T-cell (primary cell): Measurements from ENCODE around the gene TIMP3. TPM values are rescaled to one million over a fixed set of nuclear protein-coding genes. Genes with fewer than 3 reads are reported as not detected.

Experiments
- ATAC-seq, 4 experiments: fragments of 200-7000 bp in 3 of 4; fragments of 150-1000 bp in 1 of 4; cut with Tn5 transposase; replicated peaks in 1 of 4; 1 replicate in 3 of 4; 2 replicates in 1 of 4; pipeline ENCODE4 v1.10.0; 2021; ENCODE audit warnings: moderate library complexity in 3 of 4, mild to moderate bottlenecking in 2 of 4, moderate number of reproducible peaks in 1 of 4
- CTCF ChIA-PET, 2 donors: fragments of 300-600 bp; sonication (Branson Sonifier 250); formaldehyde crosslinking; loops; one replicate each; lab custom pipeline; 2022; ENCODE audit warnings: antibody characterized with exemption in 2 of 2; lab: Charles Lee
- POLR2A ChIA-PET, 2 donors: fragments of 300-600 bp; sonication (Branson Sonifier 250); formaldehyde crosslinking; loops; one replicate each; lab custom pipeline; 2022; ENCODE audit warnings: antibody characterized with exemption in 2 of 2; lab: Charles Lee
- DNase-seq, 35 experiments: peaks; one replicate each; pipeline versions ENCODE4 v3.0.0 to v3.0.0-alpha.2; 2013 to 2023
- H3K27ac ChIP-seq: one replicate; pipeline ENCODE4 v1.5.1; 2013; ENCODE audit warnings: low read length
- H3K27me3 ChIP-seq, 2 experiments: replicated peaks in 1 of 2; 1 replicate in 1 of 2; 2 replicates in 1 of 2; pipeline versions ENCODE4 v1.6.1 to v1.7.0; 2013; ENCODE audit warnings: low read length in 1 of 2, mixed read lengths in 1 of 2; ENCODE audit not compliant: control insufficient read depth in 2 of 2, insufficient read depth in 2 of 2; ENCODE audit errors: extremely low read depth in 1 of 2
- H3K36me3 ChIP-seq, 2 donors: 1 replicate in 1 of 2; 2 replicates in 1 of 2; pipeline versions ENCODE4 v1.6.1 to v1.7.0; 2013; ENCODE audit warnings: low read length in 1 of 2; ENCODE audit not compliant: control insufficient read depth in 2 of 2, insufficient read depth in 1 of 2; ENCODE audit errors: extremely low read depth in 1 of 2
- H3K4me1 ChIP-seq, 2 experiments: 1 replicate in 1 of 2; 2 replicates in 1 of 2; pipeline versions ENCODE4 v1.6.1 to v1.7.0; 2013; ENCODE audit warnings: low read length in 2 of 2, mixed read lengths in 1 of 2; ENCODE audit not compliant: insufficient read depth in 2 of 2, control insufficient read depth in 1 of 2; ENCODE audit errors: extremely low read depth in 1 of 2
- H3K4me3 ChIP-seq, 2 donors: 1 replicate in 1 of 2; 2 replicates in 1 of 2; pipeline versions ENCODE4 v1.5.1 to v1.7.0; 2013; ENCODE audit warnings: mild to moderate bottlenecking in 2 of 2, low read length in 1 of 2, moderate library complexity in 1 of 2; ENCODE audit not compliant: control insufficient read depth in 1 of 2; ENCODE audit errors: extremely low read depth in 1 of 2
- H3K9me3 ChIP-seq: 2 replicates; pipeline ENCODE4 v1.7.0; 2013
- H3K27ac Mint-ChIP-seq, 2 donors: one replicate each; pipeline ENCODE4 v1.8.0; 2020 to 2021; ENCODE audit warnings: mild to moderate bottlenecking in 2 of 2, mixed read lengths in 2 of 2
- H3K27me3 Mint-ChIP-seq, 2 donors: one replicate each; pipeline ENCODE4 v1.8.0; 2021 to 2022; ENCODE audit warnings: mixed read lengths in 2 of 2
- H3K36me3 Mint-ChIP-seq: one replicate; pipeline ENCODE4 v1.8.0; 2021; ENCODE audit warnings: mixed read lengths
- H3K4me1 Mint-ChIP-seq, 3 donors: one replicate each; pipeline ENCODE4 v1.8.0; 2020 to 2022; ENCODE audit warnings: mixed read lengths in 3 of 3, mild to moderate bottlenecking in 1 of 3
- H3K4me3 Mint-ChIP-seq, 3 donors: one replicate each; pipeline ENCODE4 v1.8.0; 2020 to 2022; ENCODE audit warnings: mild to moderate bottlenecking in 3 of 3, mixed read lengths in 3 of 3, moderate library complexity in 3 of 3
- H3K9me3 Mint-ChIP-seq, 3 donors: one replicate each; pipeline ENCODE4 v1.8.0; 2020 to 2022; ENCODE audit warnings: mixed read lengths in 3 of 3
- WGBS: methylation state at CpG from one replicate; pipeline ENCODE4 v1.1.5; 2013; ENCODE audit warnings: missing lambda C conversion rate; ENCODE audit not compliant: insufficient coverage; 5-methylcytosine and 5-hydroxymethylcytosine counted together
- total RNA-seq, 35 experiments: library from RNA in 6 of 35; stranded (reverse) in 6 of 35; fragments of 120-200 nt in 1 of 35; gene quantifications; one replicate each; pipeline versions ENCODE4 v1.2.1 to v1.2.4 and lab custom pipeline; 2013 to 2026

The TIMP3 gene
- total RNA-seq, 5 donors from 2014 or later (not counting 1 experiment from before 2014, with no cell fraction given) = 0.07 to 1.7 (median 1.1) TPM

DNA sequence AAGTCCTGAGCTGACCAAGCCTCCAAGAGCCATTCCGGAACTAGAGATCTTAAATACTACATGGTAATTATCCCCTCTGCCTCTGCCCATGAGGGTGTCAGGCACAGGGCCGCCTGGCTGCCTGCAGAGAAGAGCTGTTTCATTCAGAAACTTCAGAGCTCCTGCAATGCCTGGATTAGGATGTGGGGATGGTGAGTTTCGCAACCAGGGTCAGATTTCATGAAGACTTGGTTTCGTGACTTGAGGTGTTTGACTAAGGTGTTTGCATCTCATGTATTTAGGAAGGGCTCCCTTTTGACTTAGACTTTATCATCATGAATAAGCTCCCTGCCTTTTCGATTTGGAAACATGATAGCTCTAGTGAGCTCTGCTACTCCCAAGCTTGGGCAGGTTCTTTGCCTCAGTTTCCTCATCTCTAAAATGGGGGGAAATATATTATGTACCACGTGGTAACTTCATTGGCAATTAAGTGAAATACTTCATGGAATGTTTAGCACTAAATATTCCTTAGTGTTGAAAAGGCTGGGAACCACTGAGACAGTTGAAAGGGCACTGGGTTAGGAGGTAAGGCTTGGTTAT lies 9.1 kb downstream of the TIMP3 start:
- H3K27ac Mint-ChIP-seq = no peak overlapping the region
- H3K4me1 Mint-ChIP-seq = no peaks in the 10 kb centered on the region
- CTCF ChIA-PET = interaction anchor here in 1 of 2 donors (0.6 kb wide), 1 partner anchor 348 kb away, joined by 3 read pairs; no protein-coding TSS in a partner anchor
- POLR2A ChIA-PET = no interaction called here
- Histone ChIP-seq H3K27ac (no peak overlapping the region), H3K36me3 (no peaks in the 10 kb centered on the region), H3K27me3 (peaks cover 0 to 2% of the 10 kb centered on the region in 2 experiments), H3K4me1 (no peaks in the 10 kb centered on the region), H3K9me3 (no peaks in the 10 kb centered on the region), H3K4me3 (no peak overlapping the region)
- no peaks in the 10 kb centered on the region for H3K9me3 Mint-ChIP-seq
- 66% methylated on average over 3 of the region's 6 CpGs for WGBS
- peaks cover 3 to 29% of the 10 kb centered on the region in 2 donors for H3K27me3 Mint-ChIP-seq
- no peaks in the 10 kb centered on the region for H3K36me3 Mint-ChIP-seq
- H3K4me3 Mint-ChIP-seq = no peak overlapping the region
- ATAC-seq = no peak
- DNase-seq = no peak

DNA sequence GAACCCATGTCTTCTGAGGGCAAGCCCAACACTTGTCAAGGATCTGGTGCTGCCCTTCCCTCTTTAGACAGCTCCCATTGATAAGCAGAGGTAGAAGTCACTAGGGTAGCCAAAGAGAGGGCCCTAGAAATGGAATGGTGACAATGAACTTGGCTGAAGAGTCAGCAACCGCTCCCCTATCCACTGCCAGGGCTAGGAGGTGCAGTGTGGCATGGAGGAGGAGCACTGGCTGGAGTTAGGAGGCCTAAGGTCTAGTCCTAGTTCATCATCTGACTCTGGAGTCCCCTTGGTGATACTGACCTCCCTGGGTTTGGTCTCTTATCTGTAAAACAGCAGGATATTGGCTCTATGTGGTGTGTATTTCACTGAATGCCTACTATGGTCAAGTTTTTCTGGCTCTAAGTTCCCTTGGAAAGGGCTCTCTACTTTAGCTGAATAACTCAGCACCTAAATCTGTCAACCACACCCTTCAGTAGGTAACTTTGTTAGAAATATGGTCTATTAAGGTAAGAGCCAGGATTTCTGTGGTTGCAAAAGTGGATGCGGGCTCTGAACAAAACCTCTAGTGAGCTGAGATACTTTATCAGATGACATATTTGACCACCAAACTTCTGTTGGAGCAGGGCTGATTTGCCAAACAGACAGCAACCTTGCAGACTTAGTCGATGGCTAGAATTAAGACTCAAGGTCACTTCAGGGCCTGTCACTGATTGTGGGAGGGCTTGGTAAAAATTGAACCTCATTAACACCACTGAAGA lies 10.5 kb downstream of the TIMP3 start:
- ChIA-PET CTCF (no interaction called here), POLR2A (no interaction called here)
- H3K4me3 ChIP-seq = no peak overlapping the region
- no peaks in the 10 kb centered on the region for H3K9me3 ChIP-seq
- no peak overlapping the region for H3K27ac ChIP-seq
- H3K36me3 ChIP-seq = no peaks in the 10 kb centered on the region
- ATAC-seq = no peak
- no peak overlapping the region for H3K4me3 Mint-ChIP-seq
- peaks cover 0 to under 1% of the 10 kb centered on the region in 2 experiments for H3K27me3 ChIP-seq
- H3K4me1 Mint-ChIP-seq = no peaks in the 10 kb centered on the region
- H3K27ac Mint-ChIP-seq = no peak overlapping the region
- H3K9me3 Mint-ChIP-seq = no peaks in the 10 kb centered on the region
- 80% methylated on average over 1 of the region's 3 CpGs for WGBS
- DNase-seq = no peak
- no peaks in the 10 kb centered on the region for H3K36me3 Mint-ChIP-seq
- H3K4me1 ChIP-seq = no peaks in the 10 kb centered on the region
- H3K27me3 Mint-ChIP-seq = peaks cover 3 to 21% of the 10 kb centered on the region in 2 donors

DNA sequence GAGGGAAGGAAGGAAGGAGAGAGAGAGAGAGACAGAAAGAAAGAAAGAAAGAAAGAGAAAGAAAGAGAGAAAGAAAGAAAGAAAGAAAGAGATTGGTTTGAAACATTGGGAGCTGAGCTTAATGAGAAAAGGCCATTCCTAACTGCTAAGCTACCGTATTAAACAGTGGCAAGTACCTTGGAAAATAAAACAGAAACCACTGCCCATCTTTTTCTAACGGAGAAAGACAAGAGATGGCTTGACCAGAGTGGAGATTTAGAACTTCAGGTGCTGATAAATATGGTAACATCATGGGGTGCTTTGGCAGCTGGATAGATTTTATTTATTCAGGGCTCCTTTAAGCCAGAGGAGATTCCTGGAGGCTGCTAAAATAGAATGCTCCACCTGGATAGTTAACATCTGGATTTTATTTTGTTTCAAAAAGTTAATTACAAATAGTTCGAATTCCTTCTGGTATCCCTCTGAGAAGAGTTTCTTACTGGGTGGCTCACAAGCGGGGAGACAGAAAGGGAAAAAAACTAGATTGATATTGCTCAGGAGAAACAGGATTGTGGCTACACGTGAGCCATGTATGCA lies 12.9 kb downstream of the TIMP3 start:
- Mint-ChIP-seq H3K9me3 (no peaks in the 10 kb centered on the region), H3K4me3 (no peak overlapping the region), H3K4me1 (no peaks in the 10 kb centered on the region), H3K36me3 (no peaks in the 10 kb centered on the region), H3K27me3 (peaks cover 3 to 15% of the 10 kb centered on the region in 2 donors), H3K27ac (no peak overlapping the region)
- no peak for ATAC-seq
- H3K4me1 ChIP-seq = no peaks in the 10 kb centered on the region
- no peak overlapping the region for H3K27ac ChIP-seq
- 86% methylated on average over 2 of the region's 5 CpGs for WGBS
- no peak for DNase-seq
- POLR2A ChIA-PET = no interaction called here
- no peaks in the 10 kb centered on the region for H3K36me3 ChIP-seq
- CTCF ChIA-PET = no interaction called here
- H3K9me3 ChIP-seq = no peaks in the 10 kb centered on the region
- H3K27me3 ChIP-seq = no peaks in the 10 kb centered on the region
- H3K4me3 ChIP-seq = no peak overlapping the region

DNA sequence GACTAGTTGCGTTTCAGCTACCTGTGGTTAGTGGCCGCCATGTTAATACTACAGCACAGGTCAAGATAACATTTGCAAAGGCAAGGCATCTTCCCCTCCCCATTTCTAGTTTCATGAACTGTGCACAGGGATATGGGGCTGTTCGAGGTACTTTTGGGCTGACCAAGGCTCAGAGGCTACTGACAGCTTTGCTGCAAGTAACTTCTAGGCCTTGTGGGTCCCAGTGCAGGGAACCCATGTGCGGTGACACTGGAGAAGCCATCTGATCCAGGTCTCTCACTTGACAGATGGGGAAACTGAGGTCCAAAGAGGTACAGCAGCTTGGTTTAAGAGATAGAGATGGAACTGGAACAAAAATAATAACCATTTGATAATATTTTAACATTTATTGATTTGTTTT lies 13.6 kb downstream of the TIMP3 start:
- Histone ChIP-seq H3K27me3 (no peaks in the 10 kb centered on the region), H3K4me1 (no peaks in the 10 kb centered on the region), H3K9me3 (no peaks in the 10 kb centered on the region), H3K36me3 (no peaks in the 10 kb centered on the region), H3K4me3 (no peak overlapping the region), H3K27ac (no peak overlapping the region)
- DNase-seq (no peak), ATAC-seq (no peak)
- Mint-ChIP-seq H3K4me3 (no peak overlapping the region), H3K9me3 (no peaks in the 10 kb centered on the region), H3K27me3 (peaks cover 0 to 10% of the 10 kb centered on the region in 2 donors), H3K36me3 (no peaks in the 10 kb centered on the region), H3K4me1 (no peaks in the 10 kb centered on the region), H3K27ac (no peak overlapping the region)
- ChIA-PET POLR2A (no interaction called here), CTCF (no interaction called here)
- WGBS = 72% methylated on average over 3 of the region's 4 CpGs

DNA sequence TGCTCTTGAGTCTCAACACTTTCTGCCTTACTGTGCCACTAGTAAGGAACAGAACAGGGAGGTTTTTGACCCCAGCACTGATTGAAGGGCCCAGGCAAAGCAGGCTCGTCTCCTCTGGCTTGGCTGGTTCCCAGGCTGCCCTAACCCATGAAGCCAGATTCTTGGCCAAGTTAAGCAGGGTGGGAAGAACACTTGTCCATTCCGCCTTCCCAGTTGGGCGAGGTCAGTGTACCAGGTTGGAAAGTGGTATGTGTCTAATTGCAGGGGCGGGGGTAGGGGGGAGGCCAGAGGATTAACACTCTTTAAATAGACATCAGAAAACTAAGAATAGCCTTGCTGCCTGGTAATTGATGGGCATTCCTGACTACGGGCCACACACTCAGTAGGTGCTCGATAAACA lies 14.4 kb downstream of the TIMP3 start:
- no peaks in the 10 kb centered on the region for H3K36me3 ChIP-seq
- Mint-ChIP-seq H3K4me1 (no peaks in the 10 kb centered on the region), H3K27me3 (peaks cover 0 to 3% of the 10 kb centered on the region in 2 donors), H3K4me3 (no peak overlapping the region), H3K27ac (no peak overlapping the region), H3K9me3 (no peaks in the 10 kb centered on the region), H3K36me3 (no peaks in the 10 kb centered on the region)
- ChIA-PET CTCF (no interaction called here), POLR2A (no interaction called here)
- no peaks in the 10 kb centered on the region for H3K4me1 ChIP-seq
- no peaks in the 10 kb centered on the region for H3K9me3 ChIP-seq
- H3K4me3 ChIP-seq = no peak overlapping the region
- DNase-seq (no peak), ATAC-seq (no peak)
- peaks cover 0 to 3% of the 10 kb centered on the region in 2 experiments for H3K27me3 ChIP-seq
- WGBS = 55% methylated on average over 1 of the region's 6 CpGs
- H3K27ac ChIP-seq = no peak overlapping the region

DNA sequence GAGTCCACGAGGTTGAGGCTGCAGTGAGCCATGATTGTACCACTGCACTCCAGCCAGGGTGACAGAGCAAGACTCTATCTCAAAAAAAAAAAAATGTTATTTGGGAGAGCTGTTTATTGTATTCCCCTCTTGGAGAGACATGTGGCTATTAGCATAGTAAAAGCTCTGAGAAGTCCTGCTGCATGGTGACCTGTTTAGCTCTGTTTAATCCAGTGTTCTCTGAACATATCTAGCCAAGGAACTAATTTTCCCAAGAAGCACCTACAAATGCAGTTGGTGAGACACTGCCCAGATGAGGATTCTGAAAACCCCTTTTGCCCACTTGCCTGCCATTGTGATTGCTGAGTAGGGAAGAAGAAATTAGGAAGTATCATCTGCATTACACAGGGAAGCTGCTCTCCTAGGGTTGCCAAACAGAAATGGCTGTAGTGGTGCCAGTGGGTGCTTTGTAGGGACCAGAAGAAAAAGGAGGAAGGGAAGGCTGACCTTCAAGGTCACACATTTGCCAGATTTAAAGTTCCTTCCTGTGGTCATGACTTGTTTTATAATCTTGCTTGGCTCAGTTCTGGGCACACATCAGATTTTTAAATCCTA lies 15.7 kb downstream of the TIMP3 start:
- H3K9me3 Mint-ChIP-seq = no peaks in the 10 kb centered on the region
- no peaks in the 10 kb centered on the region for H3K4me1 Mint-ChIP-seq
- H3K27ac ChIP-seq = no peak overlapping the region
- H3K4me3 Mint-ChIP-seq = no peak overlapping the region
- DNase-seq (no peak), ATAC-seq (no peak)
- H3K27me3 Mint-ChIP-seq = peaks cover 0 to 1% of the 10 kb centered on the region in 2 donors
- WGBS = 60% methylated on average over 1 of the region's 1 CpG
- no peaks in the 10 kb centered on the region for H3K36me3 Mint-ChIP-seq
- peaks cover 0 to 6% of the 10 kb centered on the region in 2 experiments for H3K27me3 ChIP-seq
- POLR2A ChIA-PET = no interaction called here
- H3K4me1 ChIP-seq = no peaks in the 10 kb centered on the region
- no peak overlapping the region for H3K27ac Mint-ChIP-seq
- no peaks in the 10 kb centered on the region for H3K9me3 ChIP-seq
- H3K4me3 ChIP-seq = no peak overlapping the region
- CTCF ChIA-PET = no interaction called here
- no peaks in the 10 kb centered on the region for H3K36me3 ChIP-seq
